DOHH2 (cell line): ENCODE data around the gene DNAH7.

ENCODE experiments used
- H3F3A ChIP-seq: fragments of 200-600 bp; sonication (generic), shearing (Covaris generic); 2 replicates; pipeline ENCODE4 v1.6.0; 2016; ENCODE audit warnings: antibody characterized with exemption, mild to moderate bottlenecking; ENCODE audit not compliant: control insufficient read depth, insufficient read depth
- H3K27ac ChIP-seq: fragments of 200-600 bp; sonication (generic); 2 replicates; pipeline ENCODE4 v1.5.1; 2014; ENCODE audit warnings: low read depth, mild to moderate bottlenecking, low read length, moderate library complexity
- H3K27me3 ChIP-seq: fragments of 200-600 bp; sonication (generic); 2 replicates; pipeline ENCODE4 v1.6.1; 2014; ENCODE audit warnings: mild to moderate bottlenecking, low read length, mixed read lengths; ENCODE audit not compliant: control insufficient read depth
- H3K36me3 ChIP-seq: fragments of 200-600 bp; sonication (generic); 2 replicates; pipeline ENCODE4 v1.6.1; 2014; ENCODE audit warnings: mild to moderate bottlenecking, low read length, moderate library complexity, mixed read lengths; ENCODE audit not compliant: control insufficient read depth
- H3K4me1 ChIP-seq: fragments of 200-600 bp; sonication (generic); 2 replicates; pipeline ENCODE4 v1.6.1; 2014; ENCODE audit warnings: mild to moderate bottlenecking, low read length, mixed read lengths; ENCODE audit not compliant: control insufficient read depth
- H3K4me2 ChIP-seq: fragments of 200-600 bp; sonication (generic); 2 replicates; pipeline ENCODE4 v1.6.0; 2014; ENCODE audit warnings: mild to moderate bottlenecking, low read length, moderate library complexity
- H3K4me3 ChIP-seq: fragments of 200-600 bp; sonication (generic); 2 replicates; pipeline ENCODE4 v1.5.1; 2014; ENCODE audit warnings: mild to moderate bottlenecking, low read length, mixed read lengths
- H3K79me2 ChIP-seq: fragments of 200-600 bp; sonication (generic); 2 replicates; pipeline ENCODE4 v1.6.1; 2014; ENCODE audit warnings: mild to moderate bottlenecking, low read length, mixed read lengths; ENCODE audit not compliant: control insufficient read depth
- H3K9me2 ChIP-seq: fragments of 200-600 bp; sonication (generic); replicated peaks from 2 replicates; pipeline ENCODE4 v1.6.1; 2014; ENCODE audit warnings: mild to moderate bottlenecking, low read length, mixed read lengths; ENCODE audit not compliant: control insufficient read depth
- H3K9me3 ChIP-seq: fragments of 200-600 bp; sonication (generic); 2 replicates; pipeline ENCODE4 v1.6.1; 2014; ENCODE audit warnings: antibody characterized with exemption, low read length, mixed read lengths; ENCODE audit not compliant: control insufficient read depth, insufficient read depth
- H4K20me1 ChIP-seq: fragments of 200-600 bp; sonication (generic); 2 replicates; pipeline ENCODE4 v1.6.0; 2014; ENCODE audit warnings: low read depth, mild to moderate bottlenecking, antibody characterized with exemption, low read length, moderate library complexity; ENCODE audit not compliant: control insufficient read depth, insufficient read depth
- CTCF ChIP-seq: fragments of 200-600 bp; sonication (generic); IDR thresholded peaks from one replicate; pipeline ENCODE4 v1.5.1; 2014; ENCODE audit warnings: antibody characterized with exemption, mild to moderate bottlenecking, low read depth, low read length; ENCODE audit not compliant: poor library complexity, severe bottlenecking
- EZH2phosphoT487 ChIP-seq: fragments of 200-600 bp; sonication (generic); IDR thresholded peaks from 2 replicates; pipeline ENCODE4 v1.6.1; 2017; ENCODE audit warnings: borderline replicate concordance, mild to moderate bottlenecking, antibody characterized with exemption, low read length, moderate library complexity, mixed read lengths

DNAH7 gene

DNA sequence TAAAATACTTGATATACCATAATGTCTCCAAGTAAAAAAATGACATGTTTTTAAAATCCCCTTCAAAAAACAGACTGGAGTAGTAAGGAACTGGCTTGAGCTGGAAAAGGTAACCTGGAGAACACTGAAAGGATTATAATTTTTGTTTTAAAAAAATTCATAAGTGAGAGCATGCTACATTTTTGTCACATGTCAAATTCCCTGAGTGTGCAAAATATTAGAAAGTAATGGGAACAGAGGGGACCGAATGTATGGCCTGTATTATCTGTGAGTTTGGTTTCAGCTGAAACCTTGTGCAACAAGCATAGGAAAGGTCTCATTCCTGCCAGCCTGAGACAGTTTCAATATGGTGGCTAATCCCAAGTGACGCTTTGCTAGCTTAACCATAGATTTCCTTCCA, 209.1 kb downstream of the DNAH7 start:
- TF ChIP-seq EZH2phosphoT487 = no peak
- no peak for TF ChIP-seq CTCF
- H3K36me3 ChIP-seq = no peaks in the 10 kb centered on the region

GRCh38 chr2:195857132-195857531, 211.5 kb downstream of the DNAH7 start:
- H3K4me1 ChIP-seq = no peaks in the 10 kb centered on the region
- TF ChIP-seq EZH2phosphoT487 (no peak), CTCF (no peak)

More for the DNA sequence above, 209.1 kb downstream of the DNAH7 start:
- Histone ChIP-seq H3K4me2 (no peak overlapping the region), H4K20me1 (no peaks in the 10 kb centered on the region), H3K27me3 (no peaks in the 10 kb centered on the region), H3K79me2 (no peaks in the 10 kb centered on the region), H3K9me2 (no peaks in the 10 kb centered on the region), H3K9me3 (no peaks in the 10 kb centered on the region), H3K4me1 (no peaks in the 10 kb centered on the region), H3K27ac (no peak overlapping the region), H3F3A (no peaks in the 10 kb centered on the region), H3K4me3 (no peak overlapping the region)

GRCh38 chr2:195850764-195851163, 217.9 kb downstream of the DNAH7 start:
- H3K4me1 ChIP-seq = no peaks in the 10 kb centered on the region
- H3K27ac ChIP-seq = no peak overlapping the region
- TF ChIP-seq CTCF (no peak), EZH2phosphoT487 (no peak)
- no peak overlapping the region for H3K4me2 ChIP-seq
- no peaks in the 10 kb centered on the region for H3K79me2 ChIP-seq
- no peaks in the 10 kb centered on the region for H3K9me3 ChIP-seq
- no peaks in the 10 kb centered on the region for H4K20me1 ChIP-seq
- H3K4me3 ChIP-seq = no peak overlapping the region
- no peaks in the 10 kb centered on the region for H3F3A ChIP-seq
- no peaks in the 10 kb centered on the region for H3K9me2 ChIP-seq
- H3K27me3 ChIP-seq = no peaks in the 10 kb centered on the region
- H3K36me3 ChIP-seq = no peaks in the 10 kb centered on the region

More at GRCh38 chr2:195857132-195857531, 211.5 kb downstream of the DNAH7 start:
- Histone ChIP-seq H3K9me3 (no peaks in the 10 kb centered on the region), H3K79me2 (no peaks in the 10 kb centered on the region), H3F3A (no peaks in the 10 kb centered on the region), H3K9me2 (no peaks in the 10 kb centered on the region), H3K27ac (no peak overlapping the region), H4K20me1 (no peaks in the 10 kb centered on the region), H3K4me3 (no peak overlapping the region), H3K36me3 (no peaks in the 10 kb centered on the region), H3K27me3 (no peaks in the 10 kb centered on the region), H3K4me2 (no peak overlapping the region)
